ENCODE measurements around the gene RGS11.

The RGS11 gene

GRCh38 chr16:228151-228851, 47.4 kb downstream of the RGS11 start:
- peak overlapping the region; percentile 97 for H3K4me3 ChIP-seq (ENCODE audit: low read depth, low read length)
- no peak for TF ChIP-seq CTCF (IDR thresholded peaks at IDR 0.05; ENCODE audit: borderline replicate concordance, insufficient read depth, low read depth, low read length)

- TF ChIP-seq CTCF (IDR thresholded peaks at IDR 0.05; ENCODE audit: borderline replicate concordance, insufficient read depth, low read depth, low read length): no peak
- H3K4me3 ChIP-seq (ENCODE audit: low read depth, low read length): no peak overlapping the region
Measured at GRCh38 chr16:220021-220420, 55.7 kb downstream of the RGS11 start.

All from GM12875 (cell line).